Measurements from ENCODE around the gene CST11. TPM values are rescaled to one million over a fixed set of nuclear protein-coding genes. Genes with fewer than 3 reads are reported as not detected.

CST11 gene
- polyA plus RNA-seq, 1 donor (not counting 4 experiments of a cell fraction or from before 2014, with no cell fraction given), result not detected

- DNase-seq (ENCODE audit: low read depth, low spot score) (no peak), FAIRE-seq (no peak)
- no peak overlapping the region for H2AFZ ChIP-seq (ENCODE audit: control insufficient read depth, low read length)
- H3K27me3 ChIP-seq (ENCODE audit: control insufficient read depth, extremely low read depth, insufficient read depth, low read length), result no peaks in the 10 kb centered on the region
- H3K27ac ChIP-seq (ENCODE audit: control insufficient read depth, insufficient read depth, low read length), result no peak overlapping the region
- dilution Hi-C loops (cut with MboI; ENCODE audit: extremely low pct_ligation_motif_present, low sequenced_read_pairs), result no loop called here
- H3K4me1 ChIP-seq (ENCODE audit: control insufficient read depth, extremely low read depth, insufficient read depth, low read length), result no peaks in the 10 kb centered on the region
- peaks cover 3% of the 10 kb centered on the region for H3K9me1 ChIP-seq (ENCODE audit: control insufficient read depth, extremely low read depth, insufficient read depth, low read length)
- H3K4me2 ChIP-seq (ENCODE audit: control insufficient read depth, extremely low read depth, insufficient read depth, low read depth, low read length), result no peak overlapping the region
- H4K20me1 ChIP-seq (ENCODE audit: control insufficient read depth, extremely low read depth, insufficient read depth, low read length), result no peaks in the 10 kb centered on the region
- H3K4me3 ChIP-seq (ENCODE audit: control insufficient read depth in 2 of 3, extremely low read depth in 1 of 3, insufficient read depth in 2 of 3, low read depth in 1 of 3, low read length in 3 of 3), result no peak overlapping the region
- H3K36me3 ChIP-seq (ENCODE audit: control insufficient read depth in 2 of 2, extremely low read depth in 1 of 2, insufficient read depth in 2 of 2, low read length in 2 of 2), result no peaks in the 10 kb centered on the region
- H3K9me3 ChIP-seq (ENCODE audit: control insufficient read depth, low read depth, low read length), result no peaks in the 10 kb centered on the region
- no peak overlapping the region for H3K9ac ChIP-seq (ENCODE audit: control insufficient read depth, extremely low read depth, insufficient read depth, low read length)
- no peaks in the 10 kb centered on the region for H3K79me2 ChIP-seq (ENCODE audit: control insufficient read depth, insufficient read depth, low read length)
- TF ChIP-seq EZH2 (IDR thresholded peaks at IDR 0.05; ENCODE audit: low read length), result no peak
- no peak for TF ChIP-seq CTCF (optimal IDR thresholded peaks at IDR 0.05 in 1 of 3, IDR thresholded peaks at IDR 0.05 in 1 of 3, conservative IDR thresholded peaks at IDR 0.05 in 1 of 3; ENCODE audit: extremely low read depth in 1 of 3, insufficient read depth in 2 of 3, low read length in 3 of 3)
Measured at GRCh38 chr20:23455639-23456038, 3.0 kb upstream of the CST11 start.

GRCh38 chr20:23454816-23455215 is 2.1 kb upstream of the CST11 start:
- Histone ChIP-seq H3K4me3 (ENCODE audit: control insufficient read depth in 2 of 3, extremely low read depth in 1 of 3, insufficient read depth in 2 of 3, low read depth in 1 of 3, low read length in 3 of 3) (no peak overlapping the region), H3K27ac (ENCODE audit: control insufficient read depth, insufficient read depth, low read length) (no peak overlapping the region), H3K9me3 (ENCODE audit: control insufficient read depth, low read depth, low read length) (no peaks in the 10 kb centered on the region), H3K9me1 (ENCODE audit: control insufficient read depth, extremely low read depth, insufficient read depth, low read length) (peaks cover 3% of the 10 kb centered on the region), H2AFZ (ENCODE audit: control insufficient read depth, low read length) (no peak overlapping the region), H3K4me2 (ENCODE audit: control insufficient read depth, extremely low read depth, insufficient read depth, low read depth, low read length) (no peak overlapping the region), H3K27me3 (ENCODE audit: control insufficient read depth, extremely low read depth, insufficient read depth, low read length) (no peaks in the 10 kb centered on the region), H4K20me1 (ENCODE audit: control insufficient read depth, extremely low read depth, insufficient read depth, low read length) (no peaks in the 10 kb centered on the region), H3K4me1 (ENCODE audit: control insufficient read depth, extremely low read depth, insufficient read depth, low read length) (no peaks in the 10 kb centered on the region), H3K79me2 (ENCODE audit: control insufficient read depth, insufficient read depth, low read length) (no peaks in the 10 kb centered on the region), H3K9ac (ENCODE audit: control insufficient read depth, extremely low read depth, insufficient read depth, low read length) (no peak overlapping the region), H3K36me3 (ENCODE audit: control insufficient read depth in 2 of 2, extremely low read depth in 1 of 2, insufficient read depth in 2 of 2, low read length in 2 of 2) (no peaks in the 10 kb centered on the region)
- FAIRE-seq (no peak), DNase-seq (ENCODE audit: low read depth, low spot score) (no peak)
- TF ChIP-seq EZH2 (IDR thresholded peaks at IDR 0.05; ENCODE audit: low read length) (no peak), CTCF (optimal IDR thresholded peaks at IDR 0.05 in 1 of 3, IDR thresholded peaks at IDR 0.05 in 1 of 3, conservative IDR thresholded peaks at IDR 0.05 in 1 of 3; ENCODE audit: extremely low read depth in 1 of 3, insufficient read depth in 2 of 3, low read length in 3 of 3) (no peak)
- dilution Hi-C loops (cut with MboI; ENCODE audit: extremely low pct_ligation_motif_present, low sequenced_read_pairs), result no loop called here
